D341Med (cell line): ENCODE results near the gene SCN10A.

Experiments
- DNase-seq: peaks from one replicate; pipeline ENCODE4 v3.0.0; 2012; ENCODE audit warnings: low spot score

The SCN10A gene

GRCh38 chr3:38720465-38720864 is 95.6 kb downstream of the SCN10A start:
- DNase-seq = no peak

- DNase-seq = no peak
These were observed 98.4 kb downstream of the SCN10A start for GRCh38 chr3:38717355-38718240.

- no peak for DNase-seq
These were observed 102.9 kb downstream of the SCN10A start for GRCh38 chr3:38713121-38713520.

- no peak for DNase-seq
These were observed 104.7 kb downstream of the SCN10A start for GRCh38 chr3:38711321-38711720.

GRCh38 chr3:38707730-38708129 is 108.3 kb downstream of the SCN10A start:
- no peak for DNase-seq

GRCh38 chr3:38706961-38707360 is 109.1 kb downstream of the SCN10A start:
- no peak for DNase-seq

- no peak for DNase-seq
These were observed 113.8 kb downstream of the SCN10A start for GRCh38 chr3:38702231-38702630.

- DNase-seq = no peak
These were observed 117.3 kb downstream of the SCN10A start for GRCh38 chr3:38698760-38699159.

GRCh38 chr3:38698061-38698460 is 118.0 kb downstream of the SCN10A start:
- no peak for DNase-seq

- DNase-seq = no peak
These were observed 120.0 kb downstream of the SCN10A start for GRCh38 chr3:38696034-38696433.

GRCh38 chr3:38690185-38690584 is 125.8 kb downstream of the SCN10A start:
- no peak for DNase-seq

- DNase-seq = no peak
These were observed 126.2 kb downstream of the SCN10A start for GRCh38 chr3:38689774-38690173.

- DNase-seq = no peak
These were observed 126.7 kb downstream of the SCN10A start for GRCh38 chr3:38689346-38689745.

GRCh38 chr3:38687321-38687720 is 128.7 kb downstream of the SCN10A start:
- DNase-seq = no peak

- DNase-seq = no peak
These were observed 131.5 kb downstream of the SCN10A start for GRCh38 chr3:38684546-38684945.

- no peak for DNase-seq
These were observed 146.3 kb downstream of the SCN10A start for GRCh38 chr3:38669668-38670067.

- peak; percentile 63 for DNase-seq
These were observed 153.5 kb downstream of the SCN10A start for GRCh38 chr3:38662544-38662943.

- DNase-seq = no peak
These were observed 157.2 kb downstream of the SCN10A start for GRCh38 chr3:38658841-38659240.

- no peak for DNase-seq
These were observed 158.6 kb downstream of the SCN10A start for GRCh38 chr3:38657369-38657768.

- peak; percentile 70 for DNase-seq
These were observed 160.2 kb downstream of the SCN10A start for GRCh38 chr3:38655708-38656300.

- DNase-seq = peak; percentile 2
These were observed 162.1 kb downstream of the SCN10A start for GRCh38 chr3:38653685-38654537.

GRCh38 chr3:38652934-38653333 is 163.1 kb downstream of the SCN10A start:
- no peak for DNase-seq
